H9 (cell line): ENCODE results near the gene METTL26. TPM values are rescaled to one million over a fixed set of nuclear protein-coding genes. Genes with fewer than 3 reads are reported as not detected.

Experiments used
- DNase-seq: peaks from one replicate; pipeline ENCODE4 v3.0.0-alpha.2; 2017
- H2AFZ ChIP-seq: one replicate; pipeline ENCODE4 v1.6.1; 2013; ENCODE audit warnings: mild to moderate bottlenecking, low read length, control low read depth, moderate library complexity
- H2AK5ac ChIP-seq: 2 replicates; pipeline ENCODE4 v1.6.1; 2013; ENCODE audit warnings: low read length, control low read depth, mixed read lengths; ENCODE audit not compliant: insufficient read length
- H2BK120ac ChIP-seq: one replicate; pipeline ENCODE4 v1.6.1; 2013; ENCODE audit warnings: low read depth, mild to moderate bottlenecking, low read length, control low read depth, inconsistent platforms; ENCODE audit not compliant: poor library complexity, severe bottlenecking
- H2BK12ac ChIP-seq: 2 replicates; pipeline ENCODE4 v1.6.1; 2013; ENCODE audit warnings: low read length, control low read depth, mixed read lengths, low read depth; ENCODE audit not compliant: insufficient read length
- H2BK15ac ChIP-seq: 2 replicates; pipeline ENCODE4 v1.6.1; 2013; ENCODE audit warnings: low read depth, low read length, control low read depth
- H2BK20ac ChIP-seq: one replicate; pipeline ENCODE4 v1.6.1; 2013; ENCODE audit warnings: low read depth, mild to moderate bottlenecking, low read length, control low read depth, inconsistent platforms; ENCODE audit not compliant: poor library complexity, severe bottlenecking
- H2BK5ac ChIP-seq: 2 replicates; pipeline ENCODE4 v1.6.1; 2013; ENCODE audit warnings: low read length, control low read depth, mixed read lengths; ENCODE audit not compliant: insufficient read length
- H3K14ac ChIP-seq: 2 replicates; pipeline ENCODE4 v1.6.1; 2013; ENCODE audit warnings: low read length, control low read depth; ENCODE audit not compliant: insufficient read depth
- H3K18ac ChIP-seq: 2 replicates; pipeline ENCODE4 v1.6.1; 2013; ENCODE audit warnings: low read depth, mild to moderate bottlenecking, mixed read lengths, low read length, control low read depth; ENCODE audit not compliant: insufficient read length
- H3K23ac ChIP-seq: 2 replicates; pipeline ENCODE4 v1.6.1; 2013; ENCODE audit warnings: low read length, control low read depth, mixed read lengths, low read depth; ENCODE audit not compliant: insufficient read length
- H3K23me2 ChIP-seq: 2 replicates; pipeline ENCODE4 v1.6.1; 2013; ENCODE audit warnings: low read depth, mild to moderate bottlenecking, mixed read lengths, low read length, control low read depth; ENCODE audit not compliant: insufficient read length, poor library complexity, severe bottlenecking
- H3K27ac ChIP-seq: 2 replicates; pipeline ENCODE4 v1.5.1; 2013; ENCODE audit warnings: low read length, control low read depth, mixed read lengths, low read depth; ENCODE audit not compliant: insufficient read length
- H3K27me3 ChIP-seq: 2 replicates; pipeline ENCODE4 v1.6.1; 2013; ENCODE audit warnings: low read length, control low read depth, inconsistent platforms; ENCODE audit not compliant: insufficient read depth
- H3K4ac ChIP-seq: 2 replicates; pipeline ENCODE4 v1.6.1; 2013; ENCODE audit warnings: low read depth, mild to moderate bottlenecking, control low read depth, inconsistent platforms, low read length, moderate library complexity
- H3K4me1 ChIP-seq: 2 replicates; pipeline ENCODE4 v1.6.1; 2013; ENCODE audit warnings: low read length, control low read depth, inconsistent platforms; ENCODE audit not compliant: insufficient read depth
- H3K4me2 ChIP-seq: 2 replicates; pipeline ENCODE4 v1.6.1; 2013; ENCODE audit warnings: low read length, control low read depth, mixed read lengths; ENCODE audit not compliant: insufficient read length, insufficient read depth
- H3K56ac ChIP-seq: 2 replicates; pipeline ENCODE4 v1.6.1; 2013; ENCODE audit warnings: low read depth, mild to moderate bottlenecking, mixed read lengths, low read length, control low read depth; ENCODE audit not compliant: insufficient read length
- H3K79me1 ChIP-seq: 2 replicates; pipeline ENCODE4 v1.6.1; 2013; ENCODE audit warnings: low read depth, mild to moderate bottlenecking, moderate library complexity, low read length, control low read depth, inconsistent platforms; ENCODE audit not compliant: insufficient read depth, poor library complexity, severe bottlenecking
- H3K79me2 ChIP-seq: 2 replicates; pipeline ENCODE4 v1.6.1; 2013; ENCODE audit warnings: low read length, control low read depth, inconsistent platforms; ENCODE audit not compliant: insufficient read depth
- H3K9ac ChIP-seq: 2 replicates; pipeline ENCODE4 v1.6.1; 2013; ENCODE audit warnings: low read length, control low read depth, mixed read lengths; ENCODE audit not compliant: insufficient read length; ENCODE audit errors: extremely low read depth
- H3K9me3 ChIP-seq: one replicate; pipeline ENCODE4 v1.6.1; 2013; ENCODE audit warnings: low read depth, low read length, inconsistent platforms; ENCODE audit not compliant: control insufficient read depth
- H3T11ph ChIP-seq: one replicate; pipeline ENCODE4 v1.6.1; 2013; ENCODE audit warnings: mild to moderate bottlenecking, low read length, control low read depth, inconsistent platforms
- H4K20me1 ChIP-seq: one replicate; pipeline ENCODE4 v1.6.1; 2013; ENCODE audit not compliant: control insufficient read depth, insufficient read length, insufficient read depth
- H4K5ac ChIP-seq: 2 replicates; pipeline ENCODE4 v1.6.1; 2013; ENCODE audit warnings: low read depth, mild to moderate bottlenecking, mixed read lengths, low read length, control low read depth; ENCODE audit not compliant: insufficient read length
- H4K8ac ChIP-seq: replicated peaks from 2 replicates; pipeline ENCODE4 v1.6.1; 2013; ENCODE audit warnings: low read length, control low read depth, mixed read lengths, low read depth; ENCODE audit not compliant: insufficient read length
- H4K91ac ChIP-seq: 2 replicates; pipeline ENCODE4 v1.6.1; 2013; ENCODE audit warnings: low read depth, mild to moderate bottlenecking, moderate library complexity, mixed read lengths, low read length, control low read depth; ENCODE audit not compliant: insufficient read length
- H3K27ac Mint-ChIP-seq, 3 experiments: 2 replicates in 2 of 3; 3 replicates in 1 of 3; pipeline ENCODE4 v1.8.0; 2020 to 2021; ENCODE audit warnings: mixed read lengths in 3 of 3, mild to moderate bottlenecking in 1 of 3, moderate library complexity in 1 of 3
- H3K27me3 Mint-ChIP-seq: 2 replicates; pipeline ENCODE4 v1.8.0; 2021; ENCODE audit warnings: low read depth, mild to moderate bottlenecking, moderate library complexity, mixed read lengths
- H3K36me3 Mint-ChIP-seq, 3 experiments: 2 replicates in 2 of 3; 3 replicates in 1 of 3; pipeline ENCODE4 v1.8.0; 2020 to 2021; ENCODE audit warnings: low read depth in 3 of 3, mixed read lengths in 3 of 3; ENCODE audit not compliant: insufficient read depth in 1 of 3
- H3K4me1 Mint-ChIP-seq, 2 experiments: 2 replicates each; pipeline ENCODE4 v1.8.0; 2020; ENCODE audit warnings: mixed read lengths in 2 of 2
- H3K4me3 Mint-ChIP-seq, 2 experiments: 2 replicates in 1 of 2; 3 replicates in 1 of 2; pipeline ENCODE4 v1.8.0; 2020 to 2021; ENCODE audit warnings: mild to moderate bottlenecking in 2 of 2, mixed read lengths in 2 of 2, moderate library complexity in 1 of 2
- H3K9me3 Mint-ChIP-seq, 2 experiments: 2 replicates in 1 of 2; 3 replicates in 1 of 2; pipeline ENCODE4 v1.8.0; 2020; ENCODE audit warnings: mild to moderate bottlenecking in 2 of 2, mixed read lengths in 2 of 2, moderate library complexity in 1 of 2
- CTCF ChIP-seq: fragments of 200-600 bp; sonication (generic); conservative IDR thresholded peaks from 3 replicates; pipeline ENCODE4 v1.8.0; 2021; ENCODE audit warnings: antibody characterized with exemption, mild to moderate bottlenecking
- WGBS: extraction: QIAGEN DNeasy Blood & Tissue Kit; methylation state at CpG from one replicate; pipeline ENCODE4 v1.1.7; 2013; ENCODE audit warnings: missing lambda C conversion rate, low lambda C conversion rate, mixed read lengths; ENCODE audit not compliant: insufficient read length; ENCODE audit errors: extremely low coverage; 5-methylcytosine and 5-hydroxymethylcytosine counted together
- total RNA-seq: library from RNA; stranded (reverse); gene quantifications from 2 replicates; pipeline ENCODE4 v1.2.1, GENCODE V29; 2021

The METTL26 gene
- total RNA-seq, 1 experiment from 2014 or later, result 108 TPM

DNA sequence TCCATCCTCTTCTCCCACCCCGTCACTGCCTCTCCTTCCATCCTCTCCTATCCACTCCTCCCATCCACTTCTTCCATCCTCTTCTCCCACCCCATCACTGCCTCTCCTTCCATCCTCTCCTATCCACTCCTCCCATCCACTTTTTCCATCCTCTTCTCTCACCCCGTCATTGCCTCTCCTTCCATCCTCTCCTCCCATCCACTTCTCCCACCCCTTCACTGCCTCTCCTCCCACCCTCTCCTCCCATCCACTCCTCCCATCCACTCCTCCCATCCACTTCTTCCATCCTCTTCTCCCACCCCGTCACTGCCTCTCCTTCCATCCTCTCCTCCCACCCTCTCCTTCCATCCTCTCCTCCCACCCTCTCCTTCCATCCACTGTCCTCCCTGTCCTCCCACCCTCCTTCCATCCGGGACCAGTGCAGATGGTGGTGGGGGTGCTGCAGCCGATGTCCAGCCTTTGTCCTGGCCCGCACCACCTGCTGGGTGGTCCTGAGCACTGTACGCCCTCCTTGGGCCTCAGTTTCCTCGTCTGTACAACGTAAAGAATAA lies 4.2 kb downstream of the METTL26 start:
- Histone ChIP-seq H3K27me3 (no peaks in the 10 kb centered on the region), H2AK5ac (no peak overlapping the region), H3K14ac (no peak overlapping the region; the same call in 1 of the 2 replicates), H2BK120ac (no peak overlapping the region), H3K27ac (no peak overlapping the region), H2BK5ac (no peak overlapping the region), H3T11ph (no peak overlapping the region), H3K9me3 (no peaks in the 10 kb centered on the region), H4K91ac (no peak overlapping the region), H3K79me2 (peaks cover 2% of the 10 kb centered on the region; the same call in 1 of the 2 replicates), H3K23ac (no peak overlapping the region), H3K56ac (no peak overlapping the region), H4K5ac (no peak overlapping the region), H2BK15ac (no peak overlapping the region), H3K9ac (no peak overlapping the region), H3K4ac (no peak overlapping the region), H3K4me2 (no peak overlapping the region), H4K20me1 (no peaks in the 10 kb centered on the region), H3K79me1 (no peaks in the 10 kb centered on the region), H3K18ac (no peak overlapping the region), H2BK12ac (no peak overlapping the region), H2AFZ (no peak overlapping the region), H4K8ac (no peak overlapping the region), H2BK20ac (no peak overlapping the region), H3K23me2 (peaks cover 15% of the 10 kb centered on the region), H3K4me1 (no peaks in the 10 kb centered on the region; the same call in 1 of the 2 replicates)
- peaks cover 3% of the 10 kb centered on the region in 2 experiments; a peak in 2 of 5 replicates for H3K9me3 Mint-ChIP-seq
- H3K27ac Mint-ChIP-seq, result no peak overlapping the region
- WGBS, result no CpG with 5 or more reads among the region's 9 CpGs
- no peak for DNase-seq
- H3K4me3 Mint-ChIP-seq, result peak overlapping the region in 1 of 2 experiments; percentile 65; a peak in 2 of 5 replicates
- H3K36me3 Mint-ChIP-seq, result peaks cover 0 to 6% (median 1%) of the 10 kb centered on the region in 3 experiments; a peak in 5 of 7 replicates
- no peak for TF ChIP-seq CTCF
- peaks cover 6 to 30% of the 10 kb centered on the region in 2 experiments; a peak in 3 of 4 replicates for H3K4me1 Mint-ChIP-seq
- peaks cover 2% of the 10 kb centered on the region; the same call in 1 of the 2 replicates for H3K27me3 Mint-ChIP-seq
